ENCODE measurements around the gene RNPEPL1. TPM values are rescaled to one million over a fixed set of nuclear protein-coding genes. Genes with fewer than 3 reads are reported as not detected.
A peak's percentile ranks its signal among the peaks of the same experiment; 100 is the strongest.

Gene RNPEPL1
- total RNA-seq, 1 donor from 2014 or later = 74.1 TPM

GRCh38 chr2:240624950-240625621, 56.8 kb downstream of the RNPEPL1 start, which contains the start of gene GPR35:
Gene GPR35, plus strand, starts transcription at chr2:240625480. Its CDS starts 4,473 bp downstream, at chr2:240629953.
- DNase-seq (ENCODE audit: low read depth) = peak; percentile 22

DNA sequence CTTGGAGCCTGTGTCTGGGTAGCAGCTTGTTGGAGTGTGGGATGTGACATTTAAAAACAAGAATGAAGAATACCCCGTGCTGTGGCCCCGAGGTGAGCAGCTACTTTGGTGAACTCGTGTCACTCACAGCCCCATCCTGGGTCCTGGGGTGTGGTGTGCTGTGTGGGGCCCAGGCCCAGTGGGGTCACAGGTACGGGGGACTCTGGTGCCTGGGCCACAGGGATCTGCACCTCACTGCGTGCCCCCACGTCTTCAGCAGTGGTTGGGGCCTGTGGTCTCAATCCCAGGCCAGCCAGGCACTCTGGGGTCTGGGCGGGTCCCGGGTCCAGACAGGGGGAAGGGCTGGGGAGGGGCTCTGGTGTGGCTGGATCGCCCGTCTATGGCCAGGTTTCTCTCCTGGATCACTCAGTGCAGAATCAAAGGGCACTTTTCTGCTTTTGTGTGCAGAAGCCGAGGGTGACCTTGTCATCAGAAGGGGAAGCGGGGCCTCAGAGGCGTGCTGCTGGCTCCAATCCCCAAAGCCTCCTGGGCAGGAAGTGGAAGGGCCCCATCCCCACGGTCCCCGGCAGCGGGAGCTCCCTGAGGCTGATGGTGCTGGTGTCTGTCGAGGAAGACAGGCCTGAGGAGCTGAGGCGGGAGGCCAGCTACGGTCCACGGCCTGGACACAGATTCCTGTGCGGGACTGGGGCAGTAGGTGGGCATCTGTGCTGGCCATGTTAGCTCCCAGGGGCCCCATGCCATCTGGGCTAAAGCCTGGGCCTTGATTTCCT, 58.4 kb downstream of the RNPEPL1 start:
- no peak for DNase-seq (ENCODE audit: low read depth)

GRCh38 chr2:240627736-240628506, 59.6 kb downstream of the RNPEPL1 start:
- no peak for DNase-seq (ENCODE audit: low read depth)

DNA sequence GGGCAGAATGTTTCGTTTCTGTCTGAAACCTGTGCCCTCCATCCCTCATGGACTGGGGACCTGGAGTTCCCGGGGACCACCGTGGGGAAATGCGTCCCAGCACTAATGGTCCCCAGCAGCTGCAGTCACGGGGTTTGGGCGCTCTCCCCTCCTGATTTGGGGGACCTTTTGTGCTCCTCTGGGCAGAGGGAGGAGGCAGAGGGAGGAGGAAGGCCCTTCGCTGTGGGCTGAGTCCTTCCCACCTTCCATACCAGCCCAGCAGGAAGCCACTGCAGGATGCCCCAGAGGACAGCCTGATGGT, 60.2 kb downstream of the RNPEPL1 start:
- no peak for DNase-seq (ENCODE audit: low read depth)

DNA sequence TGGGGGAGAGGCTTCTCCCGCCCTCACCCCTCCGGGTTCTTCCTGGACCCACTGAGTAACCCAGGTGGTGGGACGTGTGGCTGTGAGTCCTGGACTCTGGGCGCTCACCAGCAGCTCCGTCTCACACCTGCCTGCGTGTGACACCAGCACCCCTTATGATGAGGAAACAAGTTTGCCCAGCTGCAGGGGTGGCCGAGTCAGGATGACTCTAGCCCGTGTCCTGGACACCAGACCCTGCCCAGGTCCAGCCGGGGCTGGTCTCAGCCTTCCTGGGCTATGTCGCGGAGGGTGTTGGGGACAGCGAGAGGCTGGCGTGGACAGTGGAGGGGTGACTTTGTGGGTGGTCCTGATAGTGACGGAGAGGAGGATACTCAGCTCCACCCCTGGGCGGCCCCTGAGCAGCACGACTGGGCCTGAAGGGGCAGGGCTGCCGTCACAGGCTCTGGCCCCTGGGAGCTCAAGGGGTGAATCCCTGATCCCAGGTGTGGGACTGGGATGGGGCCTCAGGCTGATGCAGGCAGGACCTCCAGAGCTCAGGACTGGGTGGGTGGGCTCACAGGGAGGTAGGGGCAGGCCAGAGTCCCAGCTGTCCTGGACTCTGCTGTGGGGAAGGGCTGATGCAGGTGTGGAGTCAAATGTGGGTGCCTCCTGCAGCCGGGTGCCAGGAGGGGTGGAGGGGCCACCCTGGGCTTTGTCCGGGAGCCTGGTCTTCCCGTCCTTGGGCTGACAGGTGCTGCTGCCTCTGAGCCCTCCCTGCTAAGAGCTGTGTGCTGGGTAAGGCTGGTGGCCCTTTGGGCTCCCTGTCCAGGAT, 60.7 kb downstream of the RNPEPL1 start:
- DNase-seq (ENCODE audit: low read depth) = no peak

DNA sequence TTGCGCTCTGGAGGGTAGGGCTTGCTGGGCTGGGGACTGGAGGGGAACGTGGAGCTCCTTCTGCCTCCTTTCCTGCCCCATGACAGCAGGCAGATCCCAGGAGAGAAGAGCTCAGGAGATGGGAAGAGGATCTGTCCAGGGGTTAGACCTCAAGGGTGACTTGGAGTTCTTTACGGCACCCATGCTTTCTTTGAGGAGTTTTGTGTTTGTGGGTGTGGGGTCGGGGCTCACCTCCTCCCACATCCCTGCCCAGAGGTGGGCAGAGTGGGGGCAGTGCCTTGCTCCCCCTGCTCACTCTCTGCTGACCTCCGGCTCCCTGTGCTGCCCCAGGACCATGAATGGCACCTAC, 61.3 kb downstream of the RNPEPL1 start:
- DNase-seq (ENCODE audit: low read depth) = no peak

GRCh38 chr2:240629968-240630770, 61.9 kb downstream of the RNPEPL1 start:
- no peak for DNase-seq (ENCODE audit: low read depth)

Other genes with a start within 250 kb of the RNPEPL1 start
- gene GPC1, start 132.8 kb upstream of the RNPEPL1 start, total RNA-seq = 18.1 and 49.9 TPM in 2 replicates
- gene ANKMY1, start 10.5 kb upstream of the RNPEPL1 start, total RNA-seq = 4.3 and 9.7 TPM in 2 replicates
- gene DUSP28, start 8.1 kb upstream of the RNPEPL1 start, total RNA-seq = 3.1 and 4.0 TPM in 2 replicates
- 29.5 and 32.8 TPM in 2 replicates for gene CAPN10, start 18.2 kb downstream of the RNPEPL1 start, total RNA-seq
- gene GPR35, start 57.0 kb downstream of the RNPEPL1 start, total RNA-seq = 1.6 TPM in 1 of 2 replicates, not detected in the other
- not detected in 2 replicates for gene AQP12B, start 114.4 kb downstream of the RNPEPL1 start, total RNA-seq
- gene AQP12A, start 123.4 kb downstream of the RNPEPL1 start, total RNA-seq = not detected in 2 replicates

Measured in renal cortical epithelial cell (primary cell).